ENCODE measurements around the gene ARHGAP10.

Gene ARHGAP10

GRCh38 chr4:147981305-147981704 is 249.4 kb downstream of the ARHGAP10 start:
- H3K4me3 ChIP-seq (replicated peaks; ENCODE audit: low read depth, low read length), result no peak overlapping the region
- TF ChIP-seq CTCF (IDR thresholded peaks at IDR 0.05; ENCODE audit: insufficient read depth, low read length, poor library complexity, severe bottlenecking), result no peak
- no peaks in the 10 kb centered on the region for H3K27me3 ChIP-seq (replicated peaks; ENCODE audit: control insufficient read depth, insufficient read depth, low read length)
- H3K36me3 ChIP-seq (ENCODE audit: control insufficient read depth, insufficient read depth, low read length), result peaks cover 2% of the 10 kb centered on the region
- DNase-seq (ENCODE audit: extremely low read depth, insufficient read length), result peak; percentile 11

DNA sequence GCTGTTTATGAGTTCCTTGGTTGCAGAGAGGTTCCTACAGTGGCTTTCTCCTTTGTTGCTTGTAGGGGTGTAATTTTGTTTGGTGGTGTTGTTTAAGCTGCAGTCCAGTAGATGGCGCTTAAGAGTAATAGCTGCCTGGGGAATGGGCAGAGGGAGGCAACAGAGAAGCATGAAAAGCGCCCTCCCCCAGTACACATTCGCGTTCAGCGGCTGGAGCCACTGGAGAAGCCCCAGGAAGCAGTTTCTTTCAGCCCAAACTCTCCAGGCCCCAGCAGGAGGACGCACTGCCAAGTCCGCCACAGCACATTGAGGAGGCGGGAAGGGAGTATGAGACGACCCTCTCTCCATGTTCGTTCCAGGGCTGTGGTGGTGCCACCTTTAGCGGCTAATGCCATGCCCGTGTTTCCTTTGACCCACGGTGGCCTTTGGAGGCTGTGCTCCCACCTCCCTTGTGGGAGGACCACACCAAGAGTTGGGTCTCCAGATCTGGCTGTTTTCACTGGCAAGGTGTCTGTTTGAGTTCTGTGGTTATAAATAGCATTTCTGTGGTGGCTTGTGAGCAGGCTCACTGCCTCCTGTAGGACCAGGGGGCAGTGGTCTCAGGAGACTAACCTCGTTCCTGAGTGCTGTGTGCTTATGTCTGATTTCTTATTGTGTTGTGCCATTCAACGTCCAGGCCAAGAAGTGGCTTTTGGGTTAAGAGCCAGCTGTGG is 252.3 kb downstream of the ARHGAP10 start:
- H3K27me3 ChIP-seq (replicated peaks; ENCODE audit: control insufficient read depth, insufficient read depth, low read length), result no peaks in the 10 kb centered on the region
- peaks cover 2% of the 10 kb centered on the region; the same call in 1 of the 2 replicates for H3K36me3 ChIP-seq (ENCODE audit: control insufficient read depth, insufficient read depth, low read length)
- no peak overlapping the region for H3K4me3 ChIP-seq (replicated peaks; ENCODE audit: low read depth, low read length)
- TF ChIP-seq CTCF (IDR thresholded peaks at IDR 0.05; ENCODE audit: insufficient read depth, low read length, poor library complexity, severe bottlenecking), result peak; percentile 67
- peak; percentile 6 for DNase-seq (ENCODE audit: extremely low read depth, insufficient read length)

DNA sequence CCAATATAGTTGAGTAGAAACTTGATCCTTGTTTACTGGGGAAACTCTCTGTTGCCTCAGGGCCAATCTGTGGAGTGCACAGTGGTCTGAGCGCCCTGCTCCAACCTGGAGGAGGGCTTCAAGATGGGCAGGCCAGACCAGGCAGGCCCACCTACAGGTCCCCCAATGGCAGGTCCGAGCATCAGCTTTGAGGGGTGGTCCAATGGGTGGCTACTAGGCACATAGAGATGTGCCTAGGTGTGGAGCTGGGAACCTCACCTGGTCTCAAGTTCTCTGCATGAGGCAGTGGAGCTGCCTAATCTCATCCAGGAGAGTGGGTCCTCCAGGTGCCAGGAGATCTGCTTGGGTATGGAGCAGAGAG is 252.9 kb downstream of the ARHGAP10 start:
- DNase-seq (ENCODE audit: extremely low read depth, insufficient read length), result no peak
- Histone ChIP-seq H3K36me3 (ENCODE audit: control insufficient read depth, insufficient read depth, low read length) (peaks cover 2% of the 10 kb centered on the region; the same call in 1 of the 2 replicates), H3K4me3 (replicated peaks; ENCODE audit: low read depth, low read length) (no peak overlapping the region), H3K27me3 (replicated peaks; ENCODE audit: control insufficient read depth, insufficient read depth, low read length) (no peaks in the 10 kb centered on the region)
- no peak for TF ChIP-seq CTCF (IDR thresholded peaks at IDR 0.05; ENCODE audit: insufficient read depth, low read length, poor library complexity, severe bottlenecking)

GRCh38 chr4:147985376-147985775 is 253.5 kb downstream of the ARHGAP10 start:
- no peaks in the 10 kb centered on the region for H3K27me3 ChIP-seq (replicated peaks; ENCODE audit: control insufficient read depth, insufficient read depth, low read length)
- H3K4me3 ChIP-seq (replicated peaks; ENCODE audit: low read depth, low read length), result no peak overlapping the region
- peaks cover 2% of the 10 kb centered on the region; the same call in 1 of the 2 replicates for H3K36me3 ChIP-seq (ENCODE audit: control insufficient read depth, insufficient read depth, low read length)
- DNase-seq (ENCODE audit: extremely low read depth, insufficient read length), result no peak
- TF ChIP-seq CTCF (IDR thresholded peaks at IDR 0.05; ENCODE audit: insufficient read depth, low read length, poor library complexity, severe bottlenecking), result no peak

- no peak for DNase-seq (ENCODE audit: extremely low read depth, insufficient read length)
- TF ChIP-seq CTCF (IDR thresholded peaks at IDR 0.05; ENCODE audit: insufficient read depth, low read length, poor library complexity, severe bottlenecking), result no peak
- Histone ChIP-seq H3K4me3 (replicated peaks; ENCODE audit: low read depth, low read length) (no peak overlapping the region), H3K27me3 (replicated peaks; ENCODE audit: control insufficient read depth, insufficient read depth, low read length) (no peaks in the 10 kb centered on the region), H3K36me3 (ENCODE audit: control insufficient read depth, insufficient read depth, low read length) (peaks cover 2% of the 10 kb centered on the region)
These were observed 255.4 kb downstream of the ARHGAP10 start for GRCh38 chr4:147987252-147987651.
